Kidney (tissue), 14 donors: ENCODE measurements around the gene CHAD. TPM values are rescaled to one million over a fixed set of nuclear protein-coding genes. Genes with fewer than 3 reads are reported as not detected.
A peak's percentile ranks its signal among the peaks of the same experiment; 100 is the strongest.

Experiments used
- DNase-seq, 5 donors: peaks; one replicate each; pipeline ENCODE4 v3.0.0-alpha.2; 2013 to 2020
- FAIRE-seq: peaks from 2 replicates; lab custom pipeline; 2012; peaks lifted over from hg19 to GRCh38; lab: Jason Lieb, UNC
- H3K27ac ChIP-seq, 2 donors: one replicate each; pipeline ENCODE4 v1.7.0; 2013; ENCODE audit warnings: low read depth in 2 of 2, low read length in 2 of 2, inconsistent platforms in 1 of 2
- H3K27me3 ChIP-seq: one replicate; pipeline ENCODE4 v1.7.1; 2013; ENCODE audit warnings: low read length, inconsistent platforms; ENCODE audit not compliant: control insufficient read depth, insufficient read depth
- H3K36me3 ChIP-seq, 3 donors: one replicate each; pipeline versions ENCODE4 v1.7.0 to v1.7.1; 2013; ENCODE audit warnings: low read length in 3 of 3, control low read depth in 1 of 3, inconsistent platforms in 1 of 3; ENCODE audit not compliant: insufficient read depth in 3 of 3, control insufficient read depth in 2 of 3
- H3K4me1 ChIP-seq, 3 donors: one replicate each; pipeline versions ENCODE4 v1.7.0 to v1.7.1; 2013; ENCODE audit warnings: low read length in 3 of 3, inconsistent platforms in 1 of 3, low read depth in 1 of 3; ENCODE audit not compliant: control insufficient read depth in 2 of 3, insufficient read depth in 2 of 3
- H3K4me3 ChIP-seq, 3 donors: one replicate each; pipeline versions ENCODE4 v1.7.0 to v1.8.1; 2013; ENCODE audit warnings: low read length in 3 of 3, control low read depth in 1 of 3, inconsistent platforms in 1 of 3
- H3K9ac ChIP-seq, 3 donors: one replicate each; pipeline versions ENCODE4 v1.7.0 to v1.7.1; 2013; ENCODE audit warnings: low read length in 3 of 3, control low read depth in 1 of 3, inconsistent platforms in 1 of 3
- H3K9me3 ChIP-seq, 3 donors: one replicate each; pipeline versions ENCODE4 v1.7.0 to v1.7.1; 2013; ENCODE audit warnings: low read length in 3 of 3, control low read depth in 1 of 3, inconsistent platforms in 1 of 3; ENCODE audit not compliant: control insufficient read depth in 2 of 3, insufficient read depth in 1 of 3
- CTCF ChIP-seq: IDR thresholded peaks from 3 replicates; pipeline ENCODE4 v1.5.1; 2012; ENCODE audit warnings: mild to moderate bottlenecking, moderate library complexity, borderline replicate concordance; ENCODE audit not compliant: insufficient read depth; ENCODE audit errors: extremely low read depth
- intact Hi-C: fragments of 100-400 bp; cut with DNase I; formaldehyde crosslinking; loops from one replicate; pipeline ENCODE4 v1.11.1; 2022
- polyA plus RNA-seq: library from polyadenylated mRNA; stranded (reverse); fragments of 350-450 nt; fragmentation: Illumina TruSeq; extraction: RNeasy Lipid Tissue Mini Kit (QIAGEN cat#74804); gene quantifications from one replicate; pipeline ENCODE4 v1.2.3, GENCODE V29; 2014; ENCODE audit warnings: low read depth, low replicate concordance; ENCODE audit not compliant: insufficient read depth
- total RNA-seq: library from RNA; stranded (reverse); fragmentation: NEBNext Ultra II Directional; extraction: Animal tissue kit (Norgen Biotek cat#: 25700); gene quantifications from one replicate; pipeline ENCODE4 v1.2.1, GENCODE V29; 2021
- donor health status: control.
- donor health status: control.
- donor health status: control.
- donor health status: control.
- donor health status: control.
- donor health status: DM: yes; HTN: yes; CAD: no.
- donor health status: Normal renal cell carcinoma (clear cell type).

Gene CHAD
- total and polyA plus RNA-seq, 2 donors from 2014 or later, result 0.22 to 0.43 TPM

- no peak for FAIRE-seq
- H3K27me3 ChIP-seq, result no peaks in the 10 kb centered on the region
- H3K27ac ChIP-seq, result peak overlapping the region; percentile 79 to 84
- peaks cover 0 to 8% (median 0%) of the 10 kb centered on the region in 3 donors for H3K4me1 ChIP-seq
- no peaks in the 10 kb centered on the region for H3K9me3 ChIP-seq
- peak overlapping the region in 1 of 3 donors; percentile 17 for H3K4me3 ChIP-seq
- H3K9ac ChIP-seq, result peak overlapping the region in 1 of 3 donors; percentile 48
- no peaks in the 10 kb centered on the region for H3K36me3 ChIP-seq
- no peak for TF ChIP-seq CTCF
- intact Hi-C loops, result no loop called here
- peak in 4 of 5 donors; percentile 42 to 70 (median 56) for DNase-seq
Observed at GRCh38 chr17:50511058-50511457, 42.4 kb upstream of the CHAD start.

- H3K27ac ChIP-seq, result peak overlapping the region; percentile 52 to 71
- FAIRE-seq, result no peak
Observed at GRCh38 chr17:50508573-50509460, 40.1 kb upstream of the CHAD start.

GRCh38 chr17:50507871-50508572 is 39.3 kb upstream of the CHAD start, which contains the start of gene MYCBPAP:
TSS of gene MYCBPAP (plus strand) at chr17:50508439. CDS start at chr17:50508675, 236 bp downstream.
- Histone ChIP-seq H3K4me3 (peak within 1 kb of the TSS; percentile 12 to 67 (median 61)), H3K36me3 (no peaks in the 10 kb centered on the region), H3K9ac (peak within 1 kb of the TSS in 2 of 3 donors; percentile 54 to 72), H3K4me1 (peaks cover 0 to 6% (median 0%) of the 10 kb centered on the region in 3 donors), H3K9me3 (no peaks in the 10 kb centered on the region), H3K27me3 (no peaks in the 10 kb centered on the region), H3K27ac (peak within 1 kb of the TSS; percentile 52 to 71)
- TF ChIP-seq CTCF, result peak; percentile 31
- FAIRE-seq, result no peak
- intact Hi-C loops, result no loop called here
- DNase-seq, result peak; percentile 85 to 96 (median 90)

More at GRCh38 chr17:50508573-50509460, 40.1 kb upstream of the CHAD start:
- Histone ChIP-seq H3K9me3 (no peaks in the 10 kb centered on the region), H3K36me3 (no peaks in the 10 kb centered on the region), H3K4me3 (peak overlapping the region in 2 of 3 donors; percentile 61 to 67), H3K9ac (peak overlapping the region in 2 of 3 donors; percentile 54 to 72), H3K4me1 (peaks cover 0 to 6% (median 0%) of the 10 kb centered on the region in 3 donors), H3K27me3 (no peaks in the 10 kb centered on the region)
- intact Hi-C loops, result no loop called here
- no peak for TF ChIP-seq CTCF
- DNase-seq, result peak in 2 of 5 donors; percentile 51 to 58
